ENCODE data around the gene DYRK1B.

Gene DYRK1B

GRCh38 chr19:39870171-39870971 lies 36.4 kb upstream of the DYRK1B start:
- no peak for TF ChIP-seq ZNF274 (IDR thresholded peaks at IDR 0.05; ENCODE audit: low read depth, low read length)
- no peak overlapping the region for H3K4me3 ChIP-seq (ENCODE audit: low read length)

- no peak for TF ChIP-seq ZNF274 (IDR thresholded peaks at IDR 0.05; ENCODE audit: low read depth, low read length)
- H3K4me3 ChIP-seq (ENCODE audit: low read length), result no peak overlapping the region
These were observed 34.0 kb upstream of the DYRK1B start for GRCh38 chr19:39867952-39868351.

GRCh38 chr19:39867133-39867532 lies 33.2 kb upstream of the DYRK1B start:
- no peak overlapping the region for H3K4me3 ChIP-seq (ENCODE audit: low read length)
- TF ChIP-seq ZNF274 (IDR thresholded peaks at IDR 0.05; ENCODE audit: low read depth, low read length), result no peak

- no peak for TF ChIP-seq ZNF274 (IDR thresholded peaks at IDR 0.05; ENCODE audit: low read depth, low read length)
- no peak overlapping the region for H3K4me3 ChIP-seq (ENCODE audit: low read length)
These were observed 32.0 kb upstream of the DYRK1B start for GRCh38 chr19:39865953-39866352.

GRCh38 chr19:39865186-39865585 lies 31.2 kb upstream of the DYRK1B start:
- no peak for TF ChIP-seq ZNF274 (IDR thresholded peaks at IDR 0.05; ENCODE audit: low read depth, low read length)
- H3K4me3 ChIP-seq (ENCODE audit: low read length), result no peak overlapping the region

GRCh38 chr19:39864118-39864517 lies 30.2 kb upstream of the DYRK1B start:
- H3K4me3 ChIP-seq (ENCODE audit: low read length), result no peak overlapping the region
- TF ChIP-seq ZNF274 (IDR thresholded peaks at IDR 0.05; ENCODE audit: low read depth, low read length), result no peak

- TF ChIP-seq ZNF274 (IDR thresholded peaks at IDR 0.05; ENCODE audit: low read depth, low read length), result no peak
- no peak overlapping the region for H3K4me3 ChIP-seq (ENCODE audit: low read length)
These were observed 24.6 kb upstream of the DYRK1B start for GRCh38 chr19:39858541-39858940.

GRCh38 chr19:39852882-39853281 lies 18.9 kb upstream of the DYRK1B start:
- TF ChIP-seq ZNF274 (IDR thresholded peaks at IDR 0.05; ENCODE audit: low read depth, low read length), result no peak
- no peak overlapping the region for H3K4me3 ChIP-seq (ENCODE audit: low read length)

- no peak for TF ChIP-seq ZNF274 (IDR thresholded peaks at IDR 0.05; ENCODE audit: low read depth, low read length)
- H3K4me3 ChIP-seq (ENCODE audit: low read length), result no peak overlapping the region
These were observed 16.9 kb upstream of the DYRK1B start for GRCh38 chr19:39850892-39851291.

- TF ChIP-seq ZNF274 (IDR thresholded peaks at IDR 0.05; ENCODE audit: low read depth, low read length), result no peak
- no peak overlapping the region for H3K4me3 ChIP-seq (ENCODE audit: low read length)
These were observed 14.4 kb upstream of the DYRK1B start for GRCh38 chr19:39848392-39848791.

- no peak overlapping the region for H3K4me3 ChIP-seq (ENCODE audit: low read length)
- TF ChIP-seq ZNF274 (IDR thresholded peaks at IDR 0.05; ENCODE audit: low read depth, low read length), result no peak
These were observed 13.6 kb upstream of the DYRK1B start for GRCh38 chr19:39847525-39847924.

GRCh38 chr19:39846678-39847486 lies 12.9 kb upstream of the DYRK1B start:
- TF ChIP-seq ZNF274 (IDR thresholded peaks at IDR 0.05; ENCODE audit: low read depth, low read length), result no peak
- peak overlapping the region; percentile 54; the same call in 1 of the 2 replicates for H3K4me3 ChIP-seq (ENCODE audit: low read length)

GRCh38 chr19:39845933-39846677 lies 12.1 kb upstream of the DYRK1B start, which contains the start of gene FBL:
FBL (minus strand) TSS chr19:39846379; CDS start chr19:39846300, 79 bp downstream.
- no peak for TF ChIP-seq ZNF274 (IDR thresholded peaks at IDR 0.05; ENCODE audit: low read depth, low read length)
- peak within 1 kb of the TSS; percentile 83 for H3K4me3 ChIP-seq (ENCODE audit: low read length)

GRCh38 chr19:39845584-39845932 lies 11.6 kb upstream of the DYRK1B start:
- peak overlapping the region; percentile 83 for H3K4me3 ChIP-seq (ENCODE audit: low read length)
- TF ChIP-seq ZNF274 (IDR thresholded peaks at IDR 0.05; ENCODE audit: low read depth, low read length), result no peak
